Activated naive CD8-positive, alpha-beta T cell treated with anti-CD3 and anti-CD28 coated beads, Interleukin-2, amount 50 U/mL, for 24 hours (primary cell): Measurements from ENCODE around the gene TFCP2.
"Not testable (repeated sequence)": the region's sequence is repeated elsewhere in the genome, so short reads cannot be mapped to it uniquely, and the experiment has no call there.

Source experiments
- ATAC-seq: fragments of 150-1000 bp; cut with Tn5 transposase; one replicate; pipeline ENCODE4 v1.10.0; 2021
- DNase-seq: peaks from one replicate; pipeline ENCODE4 v3.0.0; 2021
- H3K27ac Mint-ChIP-seq: one replicate; pipeline ENCODE4 v1.8.0; 2021; ENCODE audit warnings: mild to moderate bottlenecking, mixed read lengths
- H3K27me3 Mint-ChIP-seq: one replicate; pipeline ENCODE4 v1.8.0; 2021; ENCODE audit warnings: mixed read lengths
- H3K36me3 Mint-ChIP-seq: one replicate; pipeline ENCODE4 v1.8.0; 2021; ENCODE audit warnings: low read depth, mixed read lengths
- H3K4me1 Mint-ChIP-seq: one replicate; pipeline ENCODE4 v1.8.0; 2021; ENCODE audit warnings: mixed read lengths
- H3K4me3 Mint-ChIP-seq: one replicate; pipeline ENCODE4 v1.8.0; 2021; ENCODE audit warnings: mild to moderate bottlenecking, moderate library complexity, mixed read lengths
- H3K9me3 Mint-ChIP-seq: one replicate; pipeline ENCODE4 v1.8.0; 2021; ENCODE audit warnings: mixed read lengths

Gene TFCP2

GRCh38 chr12:51090705-51091229 lies 82.2 kb downstream of the TFCP2 start:
- H3K27ac Mint-ChIP-seq, result no peak overlapping the region
- ATAC-seq (no peak), DNase-seq (no peak)
- no peaks in the 10 kb centered on the region for H3K9me3 Mint-ChIP-seq
- no peaks in the 10 kb centered on the region for H3K27me3 Mint-ChIP-seq
- peaks cover 8% of the 10 kb centered on the region for H3K36me3 Mint-ChIP-seq
- H3K4me3 Mint-ChIP-seq, result no peak overlapping the region
- H3K4me1 Mint-ChIP-seq, result peaks cover 12% of the 10 kb centered on the region

GRCh38 chr12:51087818-51088217 lies 85.1 kb downstream of the TFCP2 start:
- Mint-ChIP-seq H3K4me1 (peaks cover 18% of the 10 kb centered on the region), H3K27me3 (no peaks in the 10 kb centered on the region), H3K36me3 (no peaks in the 10 kb centered on the region), H3K4me3 (peak overlapping the region; percentile 30), H3K27ac (peak overlapping the region; percentile 68), H3K9me3 (no peaks in the 10 kb centered on the region)
- DNase-seq (peak; percentile 14), ATAC-seq (no peak)

DNA sequence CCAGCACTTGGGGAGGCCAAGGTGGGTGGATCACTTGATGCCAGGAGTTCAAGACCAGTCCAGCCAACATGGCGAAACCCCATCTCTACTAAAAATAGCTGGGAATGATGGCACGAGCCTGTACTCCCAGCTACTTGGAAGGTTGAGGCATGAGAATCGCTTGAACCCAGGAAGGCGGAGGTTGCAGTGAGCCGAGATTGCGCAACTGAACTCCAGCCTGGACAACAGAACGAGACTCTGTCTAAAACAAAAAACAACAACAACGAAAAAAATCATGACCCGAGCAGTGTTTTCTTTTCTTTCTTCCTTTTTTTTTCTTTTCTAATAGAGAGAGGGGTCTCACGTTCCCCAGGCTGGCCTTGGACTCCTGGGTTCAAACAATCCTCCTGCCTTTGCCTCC lies 86.0 kb downstream of the TFCP2 start:
- no peak for ATAC-seq
- H3K27ac Mint-ChIP-seq, result no peak overlapping the region
- DNase-seq, result no peak

DNA sequence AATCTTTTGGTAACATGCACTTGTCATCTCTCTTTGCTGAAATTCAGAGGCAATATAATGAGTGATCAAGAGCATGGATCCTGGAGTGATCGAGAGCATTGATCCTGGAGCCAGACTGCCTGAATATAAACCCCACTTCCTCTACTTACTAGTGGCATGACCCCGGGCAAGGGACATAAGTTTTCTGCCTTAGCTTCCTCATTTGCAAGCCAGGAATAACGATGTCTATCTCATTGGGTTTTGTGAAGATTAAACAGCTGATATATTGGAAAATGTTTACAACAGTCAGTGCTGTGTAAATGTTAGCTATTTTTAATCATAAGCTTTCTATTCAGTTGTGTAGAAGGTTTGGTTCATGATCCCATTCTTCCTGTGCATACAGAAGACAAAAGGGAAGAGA lies 87.2 kb downstream of the TFCP2 start:
- Mint-ChIP-seq H3K4me1 (peaks cover 35% of the 10 kb centered on the region), H3K36me3 (no peaks in the 10 kb centered on the region), H3K4me3 (no peak overlapping the region), H3K9me3 (no peaks in the 10 kb centered on the region), H3K27me3 (no peaks in the 10 kb centered on the region), H3K27ac (no peak overlapping the region)
- ATAC-seq (no peak), DNase-seq (no peak)

More for the DNA sequence above, 86.0 kb downstream of the TFCP2 start:
- H3K9me3 Mint-ChIP-seq, result no peaks in the 10 kb centered on the region
- no peak overlapping the region for H3K4me3 Mint-ChIP-seq
- peaks cover 27% of the 10 kb centered on the region for H3K4me1 Mint-ChIP-seq
- no peaks in the 10 kb centered on the region for H3K36me3 Mint-ChIP-seq
- no peaks in the 10 kb centered on the region for H3K27me3 Mint-ChIP-seq

DNA sequence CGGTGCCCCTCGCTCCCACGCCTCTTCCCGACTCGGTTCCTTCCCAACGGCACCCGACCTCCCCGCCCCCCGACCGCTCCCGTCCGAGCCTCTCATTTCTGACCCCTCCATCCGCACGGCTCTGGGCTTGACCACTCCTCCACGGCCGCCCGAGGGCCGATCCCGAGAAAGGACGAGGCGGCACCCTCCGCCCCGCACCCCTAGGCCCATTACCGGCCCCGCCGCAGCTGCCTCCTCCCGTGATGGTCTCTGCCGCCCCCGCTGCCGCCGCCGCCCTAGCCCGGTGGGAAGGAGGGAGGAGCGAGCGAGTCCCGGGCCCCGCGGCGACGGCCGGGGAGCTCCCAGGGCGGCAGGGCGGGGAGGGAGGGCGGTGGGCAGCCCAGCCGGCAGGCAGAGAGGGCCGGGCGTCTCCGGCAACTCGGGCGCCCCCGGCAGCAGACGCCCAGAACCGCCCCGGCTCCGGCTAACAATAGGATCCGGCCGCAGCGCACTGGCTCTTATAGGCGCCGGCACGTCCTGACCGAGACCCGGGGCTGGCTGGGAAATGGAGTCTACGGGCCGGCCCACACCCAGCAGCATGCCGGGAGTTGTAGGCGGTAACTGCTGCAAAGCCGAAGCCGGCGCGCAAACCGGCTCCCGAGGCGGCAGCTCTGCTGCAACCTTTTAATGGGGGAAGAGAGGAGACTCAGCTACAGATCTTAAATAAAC lies 89.7 kb downstream of the TFCP2 start, which contains the start of gene CSRNP2:
CSRNP2 (minus strand) TSS at position 471 of the 708 bp plus-strand sequence. CDS start 7,035 bp downstream, outside the sequence.
- Mint-ChIP-seq H3K27ac (peak within 1 kb of the TSS; percentile 81), H3K4me3 (peak within 1 kb of the TSS; percentile 93), H3K27me3 (no peaks in the 10 kb centered on the region), H3K4me1 (peaks cover 34% of the 10 kb centered on the region), H3K36me3 (peaks cover 3% of the 10 kb centered on the region), H3K9me3 (no peaks in the 10 kb centered on the region)
- ATAC-seq (peak; percentile 99), DNase-seq (peak; percentile 94)

GRCh38 chr12:51082561-51083125 lies 90.3 kb downstream of the TFCP2 start:
- Mint-ChIP-seq H3K4me3 (peak overlapping the region; percentile 93), H3K27me3 (no peaks in the 10 kb centered on the region), H3K27ac (peak overlapping the region; percentile 81), H3K36me3 (peaks cover 3% of the 10 kb centered on the region), H3K9me3 (no peaks in the 10 kb centered on the region), H3K4me1 (peaks cover 29% of the 10 kb centered on the region)
- peak; percentile 29 for ATAC-seq
- DNase-seq, result peak; percentile 27

- peaks cover 3% of the 10 kb centered on the region for H3K36me3 Mint-ChIP-seq
- DNase-seq (no peak), ATAC-seq (no peak)
- H3K9me3 Mint-ChIP-seq, result no peaks in the 10 kb centered on the region
- H3K27me3 Mint-ChIP-seq, result no peaks in the 10 kb centered on the region
- H3K27ac Mint-ChIP-seq, result no peak overlapping the region
- peak overlapping the region; percentile 93 for H3K4me3 Mint-ChIP-seq
- H3K4me1 Mint-ChIP-seq, result peaks cover 28% of the 10 kb centered on the region
Observed at GRCh38 chr12:51081421-51081820, 91.5 kb downstream of the TFCP2 start.

GRCh38 chr12:51080136-51080535 lies 92.8 kb downstream of the TFCP2 start:
- Mint-ChIP-seq H3K4me1 (peaks cover 35% of the 10 kb centered on the region), H3K9me3 (no peaks in the 10 kb centered on the region), H3K36me3 (peaks cover 3% of the 10 kb centered on the region), H3K27ac (no peak overlapping the region), H3K4me3 (no peak overlapping the region), H3K27me3 (no peaks in the 10 kb centered on the region)
- DNase-seq (no peak), ATAC-seq (no peak)

- not testable (repeated sequence) for H3K27ac Mint-ChIP-seq, DNase-seq, H3K36me3 Mint-ChIP-seq, H3K4me3 Mint-ChIP-seq, H3K27me3 Mint-ChIP-seq, H3K9me3 Mint-ChIP-seq, ATAC-seq
- peaks cover 35% of the 10 kb centered on the region for H3K4me1 Mint-ChIP-seq
Observed at GRCh38 chr12:51078866-51079265, 94.1 kb downstream of the TFCP2 start.

- Mint-ChIP-seq H3K36me3 (peaks cover 11% of the 10 kb centered on the region), H3K4me1 (peaks cover 31% of the 10 kb centered on the region)
- H3K9me3 Mint-ChIP-seq, ATAC-seq, DNase-seq, H3K27ac Mint-ChIP-seq, H3K4me3 Mint-ChIP-seq, H3K27me3 Mint-ChIP-seq: not testable (repeated sequence)
Observed at GRCh38 chr12:51078346-51078745, 94.6 kb downstream of the TFCP2 start.

GRCh38 chr12:51077930-51078329 lies 95.0 kb downstream of the TFCP2 start:
- ATAC-seq, result no peak
- Mint-ChIP-seq H3K27me3 (no peaks in the 10 kb centered on the region), H3K9me3 (no peaks in the 10 kb centered on the region), H3K4me1 (peaks cover 30% of the 10 kb centered on the region), H3K27ac (no peak overlapping the region), H3K4me3 (no peak overlapping the region), H3K36me3 (peaks cover 12% of the 10 kb centered on the region)
- DNase-seq, result no peak

- Mint-ChIP-seq H3K27ac (peak overlapping the region; percentile 39), H3K9me3 (no peaks in the 10 kb centered on the region), H3K4me3 (no peak overlapping the region), H3K27me3 (no peaks in the 10 kb centered on the region), H3K36me3 (peaks cover 17% of the 10 kb centered on the region), H3K4me1 (peaks cover 15% of the 10 kb centered on the region)
- DNase-seq, result peak; percentile 7
- ATAC-seq, result peak; percentile 81
Observed at GRCh38 chr12:51076236-51076930, 96.6 kb downstream of the TFCP2 start.

DNA sequence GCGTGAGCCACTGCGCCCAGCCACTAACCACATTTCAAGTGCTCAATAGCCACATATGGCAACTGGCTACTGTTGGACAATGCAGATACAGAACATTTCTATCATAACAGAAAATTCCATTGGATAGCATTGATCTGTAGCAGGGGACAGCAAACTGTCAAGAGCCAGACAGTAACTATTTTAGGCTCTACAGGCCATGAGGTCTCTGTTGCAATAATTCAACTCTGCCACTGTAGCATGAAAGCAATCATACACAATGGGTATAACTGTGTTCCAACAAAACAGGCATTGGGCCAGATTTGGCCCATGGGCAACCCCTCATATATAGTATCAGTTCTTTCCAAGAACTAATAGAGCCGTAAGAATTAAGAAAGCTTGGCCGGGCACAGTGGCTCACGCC lies 97.5 kb downstream of the TFCP2 start:
- ATAC-seq, result no peak
- Mint-ChIP-seq H3K27me3 (no peaks in the 10 kb centered on the region), H3K4me3 (no peak overlapping the region), H3K36me3 (peaks cover 17% of the 10 kb centered on the region), H3K27ac (no peak overlapping the region), H3K4me1 (peaks cover 12% of the 10 kb centered on the region), H3K9me3 (no peaks in the 10 kb centered on the region)
- DNase-seq, result no peak

DNA sequence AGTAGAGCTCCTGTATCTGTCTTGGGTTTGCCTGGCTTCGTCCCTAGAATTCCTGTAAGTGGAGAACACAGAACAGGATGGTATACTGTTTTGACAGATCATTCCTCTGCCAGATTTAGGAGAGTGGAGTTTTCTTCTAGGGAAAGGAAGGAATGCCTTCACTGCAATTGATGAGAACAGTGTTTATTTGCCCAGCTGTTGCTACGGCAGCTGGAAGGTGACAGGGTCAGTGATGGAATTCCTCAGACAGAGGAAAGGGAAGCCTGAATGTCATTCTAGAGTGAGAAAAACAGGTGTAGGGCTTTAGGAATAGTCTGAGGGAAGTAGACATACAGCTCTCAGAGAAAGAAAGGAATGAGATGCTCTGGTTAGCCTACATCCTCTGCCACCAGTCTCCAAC lies 101.3 kb downstream of the TFCP2 start:
- no peak overlapping the region for H3K4me3 Mint-ChIP-seq
- no peak overlapping the region for H3K27ac Mint-ChIP-seq
- peaks cover 15% of the 10 kb centered on the region for H3K4me1 Mint-ChIP-seq
- ATAC-seq (no peak), DNase-seq (no peak)
- H3K27me3 Mint-ChIP-seq, result no peaks in the 10 kb centered on the region
- H3K36me3 Mint-ChIP-seq, result peaks cover 16% of the 10 kb centered on the region
- no peaks in the 10 kb centered on the region for H3K9me3 Mint-ChIP-seq

DNA sequence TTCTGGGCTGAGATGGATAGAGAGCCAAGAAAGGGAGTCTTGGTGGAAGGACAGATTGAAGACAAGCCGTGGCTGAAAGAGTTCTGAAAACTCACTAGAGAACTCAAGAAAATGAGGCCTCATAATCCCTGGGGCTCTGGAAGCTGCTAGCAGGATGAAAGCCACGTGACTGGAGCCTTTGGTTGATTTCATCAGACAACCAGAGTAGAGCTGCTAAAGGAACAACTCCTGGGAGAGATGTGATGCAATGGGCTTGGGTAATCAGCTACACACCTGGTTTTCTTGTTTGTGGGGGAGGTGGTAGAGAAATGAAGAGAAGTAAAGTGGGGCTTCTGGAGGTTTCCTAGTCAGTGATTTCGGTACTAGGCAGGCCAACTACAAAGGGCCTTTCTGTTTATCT lies 102.9 kb downstream of the TFCP2 start:
- H3K27ac Mint-ChIP-seq, result peak overlapping the region; percentile 31
- DNase-seq, result no peak
- no peak overlapping the region for H3K4me3 Mint-ChIP-seq
- H3K4me1 Mint-ChIP-seq, result peaks cover 6% of the 10 kb centered on the region
- H3K36me3 Mint-ChIP-seq, result peaks cover 19% of the 10 kb centered on the region
- H3K27me3 Mint-ChIP-seq, result no peaks in the 10 kb centered on the region
- no peak for ATAC-seq
- H3K9me3 Mint-ChIP-seq, result no peaks in the 10 kb centered on the region
